GM19372 (cell line): ENCODE measurements around the gene ACIN1.

Experiments
- ATAC-seq: cut with Tn5 transposase; IDR thresholded peaks from one replicate; pipeline ENCODE4 v1.9.1; 2021; ENCODE audit warnings: mild to moderate bottlenecking, low read depth, moderate library complexity; ENCODE audit not compliant: unreplicated experiment

The ACIN1 gene

DNA sequence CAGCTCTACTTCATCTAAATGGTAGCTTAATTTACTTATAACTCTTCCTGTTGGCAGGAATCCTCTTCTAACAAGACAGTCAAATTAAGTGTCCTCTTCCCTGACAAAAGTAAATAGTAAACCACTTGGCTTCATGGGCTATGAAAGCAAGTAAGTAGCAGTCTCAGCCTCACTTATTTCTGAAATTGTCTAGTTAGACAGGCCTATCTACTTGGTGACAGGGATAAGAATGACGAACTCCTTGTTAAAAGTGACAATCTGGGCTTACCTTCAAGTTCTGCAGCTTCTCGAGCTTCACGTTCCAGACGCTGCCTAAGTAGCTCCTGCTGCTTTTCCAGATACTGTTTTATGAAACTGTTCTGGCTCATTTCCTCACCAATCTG, 4.7 kb downstream of the ACIN1 start:
- ATAC-seq: no peak

DNA sequence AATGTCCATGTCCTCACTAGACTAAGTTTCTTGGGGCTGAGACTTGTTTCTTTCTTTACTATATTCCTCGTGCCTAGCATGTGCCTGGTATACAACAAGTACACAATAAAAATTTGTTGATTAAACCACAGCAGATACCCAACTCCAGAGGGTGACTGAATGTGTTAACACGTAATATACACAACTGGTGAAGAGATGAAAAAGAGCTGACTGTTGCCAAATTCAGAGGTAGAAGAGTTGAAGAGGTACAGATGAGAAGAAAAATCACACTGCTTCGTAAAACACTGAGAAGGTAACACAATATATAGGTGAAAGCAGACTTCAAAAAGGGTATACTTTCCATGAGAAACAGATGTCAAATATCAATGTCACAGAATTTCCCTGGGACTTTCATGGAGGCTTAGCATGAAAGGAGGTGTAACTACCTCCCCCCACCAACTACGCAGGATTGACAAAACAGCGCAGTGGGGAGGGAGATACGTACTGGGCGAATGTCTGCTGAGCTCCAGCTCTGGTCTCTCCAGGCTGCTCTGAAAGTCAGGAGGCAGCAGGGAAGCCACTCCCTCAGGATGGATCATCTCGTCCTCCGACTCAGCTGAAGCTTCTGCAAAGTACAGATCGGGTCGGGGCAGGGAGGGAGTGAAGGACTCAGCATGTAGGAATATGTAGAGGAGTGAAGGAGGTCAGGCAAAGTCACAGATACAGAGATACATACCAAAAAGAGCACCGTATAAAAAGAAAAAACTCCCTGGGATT, 5.3 kb downstream of the ACIN1 start:
- no peak for ATAC-seq

DNA sequence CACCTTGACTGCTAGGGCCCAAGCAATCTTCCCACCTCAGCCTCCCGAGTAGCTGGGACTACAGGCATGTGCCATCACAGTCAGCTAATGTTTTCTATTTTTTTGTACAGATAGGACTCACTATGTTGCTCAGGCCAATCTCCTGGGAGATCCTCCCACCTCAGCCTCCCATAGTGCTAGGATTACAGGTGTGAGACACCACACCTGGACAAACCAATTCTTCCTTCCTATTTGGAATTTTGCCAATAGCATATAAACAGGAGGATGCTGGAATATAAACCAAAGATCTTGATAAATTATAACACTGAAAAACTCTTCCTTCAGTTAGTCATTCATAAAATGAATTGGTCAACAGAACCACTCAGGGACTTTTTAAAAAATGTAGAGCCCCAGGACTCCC, 8.4 kb downstream of the ACIN1 start:
- no peak for ATAC-seq

DNA sequence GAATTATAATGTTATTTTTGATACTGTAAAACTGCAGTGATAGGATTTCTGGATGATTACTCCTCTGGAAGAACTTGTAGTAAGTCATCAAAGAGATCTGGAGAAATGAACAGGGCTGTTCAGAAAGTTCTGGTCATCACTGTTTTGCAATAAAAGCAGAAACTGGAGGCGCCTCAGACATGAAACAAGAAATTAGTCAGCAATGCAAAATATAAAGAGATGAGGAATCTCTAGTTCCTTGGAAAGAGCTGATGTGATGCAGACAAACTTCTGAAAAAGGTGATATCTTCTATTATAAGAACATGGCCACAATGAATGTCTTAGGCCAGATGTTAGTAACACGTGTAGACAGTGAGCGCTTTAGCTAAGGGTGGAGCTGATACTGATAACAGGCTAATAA, 9.5 kb downstream of the ACIN1 start:
- ATAC-seq: no peak

DNA sequence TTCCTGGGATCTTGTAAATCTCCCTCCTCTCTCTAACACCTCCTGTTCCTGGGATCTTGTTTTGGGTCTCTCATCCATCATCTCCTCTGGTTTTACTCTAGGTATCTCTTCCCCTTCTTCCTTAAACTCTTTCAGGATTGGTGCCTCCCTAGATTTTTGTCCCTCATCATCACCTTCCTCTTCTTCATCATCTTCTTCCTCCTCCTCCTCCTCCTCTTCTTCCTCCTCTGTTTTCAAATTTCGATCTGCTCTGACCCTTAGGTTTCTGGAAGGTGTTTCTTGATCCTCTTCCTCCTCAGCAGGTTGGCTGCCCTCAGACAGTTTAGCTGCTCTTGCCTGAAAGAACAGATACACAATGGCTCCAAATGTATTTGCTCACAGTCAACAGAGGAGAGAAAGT, 14.5 kb downstream of the ACIN1 start:
- ATAC-seq: no peak

DNA sequence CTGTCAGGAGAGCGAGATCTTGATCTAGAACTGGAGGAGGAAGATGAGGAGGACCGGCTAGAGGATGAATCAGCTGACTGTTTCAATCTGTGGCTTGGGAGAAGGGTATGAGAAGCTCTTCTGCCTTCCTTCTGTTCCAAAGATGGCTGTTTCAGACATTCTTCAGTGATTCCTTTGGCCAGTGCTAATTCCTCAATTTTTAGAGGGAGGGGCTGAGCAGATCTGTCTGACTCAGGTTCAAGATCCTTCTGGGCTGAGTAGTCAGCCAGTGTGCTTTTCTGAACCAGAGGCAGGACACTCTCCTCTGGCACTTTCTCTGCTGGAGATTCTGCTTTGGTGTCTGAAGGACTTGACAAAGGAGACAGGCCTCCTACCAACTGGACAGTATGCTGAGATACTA, 15.2 kb downstream of the ACIN1 start:
- ATAC-seq: no peak

DNA sequence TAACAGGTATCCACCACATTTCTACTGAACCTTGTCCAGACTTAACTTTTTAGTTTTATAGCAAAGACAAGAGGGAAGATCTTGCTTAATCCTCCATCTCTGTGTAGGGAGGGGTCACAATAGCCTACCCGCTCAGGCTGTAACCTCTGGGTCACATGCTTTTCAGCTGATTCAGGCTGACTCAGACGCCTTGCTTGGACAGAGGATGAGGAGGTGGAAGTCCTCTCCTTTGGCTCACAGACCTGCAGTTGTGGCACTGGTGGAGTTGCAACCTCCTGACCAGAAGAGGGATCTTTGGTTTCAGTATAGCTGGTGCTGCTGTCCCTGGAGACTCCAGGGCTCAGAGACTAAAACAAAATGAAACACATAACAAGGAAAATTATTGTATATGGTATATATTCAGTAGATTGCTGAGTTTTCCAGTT, 16.2 kb downstream of the ACIN1 start:
- no peak for ATAC-seq

DNA sequence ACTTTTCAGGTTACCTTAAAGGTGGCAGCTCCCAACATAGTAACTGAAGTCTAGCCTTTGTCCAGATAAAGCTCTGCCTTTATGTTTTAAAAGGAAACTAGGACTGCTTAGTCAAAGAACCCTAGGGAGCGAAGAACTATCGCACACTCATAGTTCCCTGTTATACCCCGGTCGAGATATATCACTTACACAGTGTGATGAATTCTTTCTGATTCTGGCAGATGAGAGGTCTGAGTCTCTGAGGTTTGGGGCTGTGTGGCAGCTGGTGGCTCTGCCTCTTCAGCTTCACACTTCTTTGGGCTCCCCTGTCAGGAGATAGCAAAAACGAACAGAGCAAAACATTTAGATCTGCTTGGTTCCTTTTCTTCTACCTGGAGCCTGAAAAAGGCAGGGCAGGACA, 17.0 kb downstream of the ACIN1 start:
- ATAC-seq: no peak

DNA sequence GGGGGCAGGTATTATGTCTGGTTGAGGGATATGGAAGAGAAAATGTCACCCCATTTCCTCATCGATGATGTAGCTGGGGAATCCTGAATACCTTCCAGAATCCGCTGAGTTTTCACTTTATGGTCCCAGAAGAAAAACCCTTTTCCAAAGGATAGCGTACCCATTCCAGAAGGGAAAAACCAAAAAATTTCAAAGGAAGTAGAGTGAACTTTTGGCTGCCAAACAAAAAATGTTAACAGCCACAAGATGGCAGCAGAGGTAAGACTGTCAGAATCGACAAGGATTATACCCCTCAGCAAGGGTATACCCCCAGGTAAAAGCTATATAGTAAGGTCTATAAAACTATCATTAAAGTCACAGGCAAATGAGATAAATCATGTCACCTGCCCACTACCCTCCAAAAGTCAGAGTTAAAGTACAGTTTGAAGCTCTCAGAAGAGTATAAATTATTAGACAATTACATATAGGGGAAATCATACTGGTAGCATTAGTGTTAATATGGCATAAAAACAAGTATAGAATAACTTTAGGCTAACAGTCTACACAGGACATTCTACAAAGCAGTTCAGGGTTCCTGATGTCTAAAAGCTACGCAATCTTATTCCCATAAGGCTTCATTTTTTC, 18.0 kb downstream of the ACIN1 start:
- ATAC-seq: no peak

DNA sequence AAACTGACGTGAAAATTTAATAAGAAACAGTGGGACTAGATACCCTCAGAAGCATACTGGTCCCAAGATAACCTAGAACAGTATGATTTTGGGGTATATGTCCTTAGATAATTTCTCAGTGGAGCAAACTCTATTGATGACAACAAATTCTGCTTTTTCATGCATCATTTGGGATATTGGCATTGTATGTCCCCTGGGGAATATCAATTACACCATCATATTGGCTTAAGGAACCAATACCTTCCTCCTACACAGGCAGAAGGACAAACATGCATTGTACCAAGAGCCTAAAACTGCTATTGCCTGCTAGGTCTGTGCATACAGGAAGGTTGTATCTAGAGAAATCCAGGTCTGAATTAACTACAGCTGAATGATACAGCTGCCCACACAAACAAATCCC, 20.0 kb downstream of the ACIN1 start:
- no peak for ATAC-seq

DNA sequence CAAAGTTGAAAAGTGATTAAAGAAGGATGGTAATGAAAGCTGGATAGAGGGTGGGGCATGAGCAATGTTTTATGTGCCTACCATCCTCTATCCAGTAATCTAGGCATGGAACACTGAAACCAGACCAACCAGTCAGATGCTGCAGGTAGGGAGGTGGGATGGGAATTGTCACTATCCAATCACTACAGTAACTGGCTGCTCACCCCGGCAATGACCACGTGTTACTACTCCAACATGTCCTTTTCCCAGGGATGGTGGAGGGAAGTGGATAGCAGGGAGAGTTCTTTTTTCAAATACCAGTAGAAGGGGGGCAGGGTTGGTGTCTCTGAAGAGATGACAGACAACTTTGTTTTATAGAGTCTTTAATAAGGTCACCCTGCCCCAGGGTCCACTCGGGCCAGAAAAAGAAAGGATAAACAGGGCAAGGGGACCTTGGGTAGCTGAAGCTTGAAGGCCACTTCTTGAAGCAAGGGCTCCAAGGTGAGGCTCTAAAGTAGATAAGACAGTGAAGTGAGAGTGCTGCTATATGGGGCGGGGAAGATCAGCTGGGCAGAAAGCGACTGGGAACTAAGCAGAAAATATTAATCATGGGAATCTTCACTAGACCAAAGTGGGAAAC, 22.9 kb downstream of the ACIN1 start:
- no peak for ATAC-seq

DNA sequence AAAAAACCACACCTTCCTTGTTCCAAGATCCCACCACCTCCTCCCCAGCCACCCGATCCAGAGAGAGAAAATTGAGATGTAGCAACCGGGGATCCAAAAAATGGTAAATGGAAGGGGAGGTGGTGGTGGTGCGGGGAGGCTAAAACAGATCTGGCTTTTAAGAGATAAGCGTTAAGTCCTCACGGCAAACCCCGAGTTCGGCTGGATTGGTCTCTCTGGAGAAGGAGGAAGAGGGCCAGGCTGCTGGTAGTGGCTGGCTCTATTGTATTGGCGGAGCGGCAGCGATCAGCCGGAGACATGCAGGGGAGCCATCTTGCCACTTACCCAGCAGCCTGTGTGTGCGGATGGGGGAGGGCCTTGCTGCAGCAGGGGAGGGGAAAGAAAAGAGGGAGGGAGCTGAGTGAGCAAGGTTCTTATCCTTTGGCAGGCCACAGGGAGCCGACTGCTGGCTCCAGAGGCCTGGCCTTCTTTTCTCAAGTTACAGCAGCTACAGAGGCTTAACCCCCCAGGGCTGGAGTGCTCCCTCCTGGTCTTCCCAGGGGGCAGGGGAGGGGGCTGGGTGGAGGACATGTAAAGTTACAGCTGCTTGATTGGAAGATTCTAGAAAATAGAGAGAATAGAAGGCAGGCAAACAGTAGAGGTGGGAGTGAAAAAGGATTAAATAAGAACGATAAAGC, 23.6 kb downstream of the ACIN1 start:
- peak; percentile 90 for ATAC-seq

DNA sequence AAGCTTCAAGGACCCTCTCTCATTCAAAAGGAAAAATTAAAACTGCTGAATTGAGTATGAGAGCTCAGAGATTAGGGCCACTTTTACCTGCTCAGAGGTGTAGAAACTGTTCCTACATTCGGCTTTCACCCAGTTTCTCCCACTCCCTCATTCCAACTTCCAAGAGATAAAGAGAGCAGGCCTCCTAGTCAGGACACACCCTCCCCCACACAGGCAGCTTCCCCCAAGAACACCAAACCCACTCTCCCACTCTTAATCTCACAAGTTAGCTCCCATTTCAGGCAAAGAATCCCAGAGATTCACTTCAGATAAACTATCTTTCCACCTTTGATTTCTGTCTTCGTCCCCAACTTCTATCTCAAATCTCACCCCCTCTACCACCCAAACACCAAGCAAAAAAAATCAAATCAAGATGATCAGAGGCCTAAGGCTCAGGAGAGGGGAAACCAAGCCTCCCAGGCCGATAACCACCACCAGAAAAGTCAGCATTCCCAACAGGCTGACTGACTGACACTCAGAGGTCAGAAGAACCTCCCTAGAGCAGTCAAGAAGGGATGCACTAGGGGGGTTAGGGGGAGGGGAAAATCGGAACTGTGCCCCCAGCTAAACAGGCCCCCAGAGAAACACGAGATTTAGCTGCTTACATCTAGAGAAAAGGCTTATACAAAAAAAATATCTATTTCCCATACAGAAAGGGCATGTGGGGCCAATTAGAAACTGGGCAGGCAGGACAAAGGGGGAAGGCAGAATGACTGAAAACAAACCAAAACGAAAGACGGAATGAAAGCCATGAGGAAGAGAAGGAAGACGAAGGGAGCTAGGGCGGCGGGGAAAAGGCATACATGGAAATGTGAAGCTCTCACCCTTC, 24.4 kb downstream of the ACIN1 start:
- no peak for ATAC-seq

DNA sequence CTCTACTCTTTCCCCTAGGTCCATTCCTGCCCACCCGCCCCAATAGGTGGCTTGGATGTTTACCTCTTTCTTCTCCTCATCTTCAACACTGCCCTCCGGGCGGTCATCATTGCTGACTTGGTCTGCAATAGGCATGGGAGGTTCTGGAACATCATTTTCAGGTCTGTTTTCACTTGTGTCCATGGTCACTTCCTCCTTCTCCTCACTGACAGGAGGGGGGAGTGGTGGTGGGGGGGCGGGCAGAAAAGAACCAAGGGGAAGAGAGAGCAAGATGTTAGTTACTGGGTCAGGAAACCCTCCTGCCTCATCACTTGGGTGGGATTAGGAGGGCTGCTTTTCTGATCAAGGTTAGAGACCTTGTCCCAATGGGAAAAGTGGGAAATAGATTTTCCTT, 25.5 kb downstream of the ACIN1 start:
- ATAC-seq: no peak

DNA sequence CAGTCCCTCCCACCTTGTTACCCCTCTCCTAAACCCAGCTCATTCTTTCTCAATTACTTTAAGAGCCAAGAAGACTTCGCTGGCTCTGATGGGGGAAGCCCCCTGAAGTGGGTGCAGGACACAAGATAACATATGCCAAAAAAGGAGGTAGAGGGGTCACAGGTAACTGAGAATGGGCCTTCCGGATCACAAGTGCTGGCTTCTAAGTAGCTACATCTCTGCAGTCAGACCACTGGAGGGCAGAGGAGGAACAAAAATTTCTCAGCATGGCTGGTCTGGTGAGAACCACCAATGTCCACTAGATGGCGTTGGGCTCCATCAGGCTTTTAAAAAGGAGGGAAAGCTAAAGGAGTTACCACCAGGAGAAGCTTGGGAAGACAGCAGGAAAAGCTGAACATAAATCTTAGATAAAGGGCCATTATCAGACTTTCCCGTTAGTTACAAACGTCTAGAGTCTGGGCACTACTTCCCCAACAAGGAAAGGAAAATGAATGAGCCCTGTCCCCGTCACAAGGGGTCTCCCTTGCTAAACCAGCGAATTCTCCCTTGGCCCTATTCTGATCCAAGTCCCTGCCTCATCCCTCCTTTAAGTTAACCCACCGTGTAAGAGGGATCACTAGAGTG, 26.0 kb downstream of the ACIN1 start:
- ATAC-seq: peak; percentile 55

DNA sequence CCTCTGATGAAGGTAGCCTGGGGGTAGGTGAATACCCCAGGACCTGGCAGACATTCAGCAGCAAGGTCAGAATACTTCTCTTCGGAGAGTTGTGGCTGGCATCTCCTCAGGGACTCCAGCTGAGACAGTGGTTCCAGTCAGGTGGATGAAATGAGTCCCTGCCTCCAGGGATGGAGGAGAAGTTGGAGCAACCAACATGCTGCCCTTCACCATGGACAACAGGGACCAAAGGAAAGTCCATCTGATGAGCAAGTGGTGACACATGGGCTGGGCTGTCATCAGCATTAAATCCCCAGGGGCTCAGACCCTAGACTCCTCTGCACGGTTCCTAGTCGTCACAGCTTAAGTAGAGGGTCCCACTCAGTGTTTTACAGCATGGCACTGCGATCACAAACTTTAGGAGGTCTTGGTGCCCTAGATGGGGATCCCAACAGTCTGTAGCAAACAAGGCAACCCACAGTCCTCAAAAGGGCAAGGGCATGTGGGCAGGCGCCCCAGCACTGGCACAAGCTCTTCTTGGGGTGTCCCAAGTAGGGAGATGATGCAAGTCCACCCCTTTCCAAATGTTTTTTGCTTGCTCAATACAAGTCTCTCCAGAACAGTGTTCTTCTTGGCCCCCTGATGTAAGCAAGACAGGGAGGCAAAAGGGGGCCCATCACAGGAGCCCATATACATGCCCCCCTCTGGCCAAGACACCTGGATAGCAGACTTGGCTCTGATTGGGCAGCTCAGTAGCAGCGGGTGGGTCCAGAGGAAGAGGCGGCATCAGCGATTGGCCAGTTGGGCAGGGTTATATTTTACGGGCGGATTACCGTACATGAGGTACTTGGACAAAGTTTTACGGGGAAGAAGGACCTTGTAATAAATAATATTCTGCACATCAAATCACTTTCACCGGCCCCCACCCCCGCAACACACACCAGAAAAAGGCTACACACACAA, 26.8 kb downstream of the ACIN1 start:
- no peak for ATAC-seq

DNA sequence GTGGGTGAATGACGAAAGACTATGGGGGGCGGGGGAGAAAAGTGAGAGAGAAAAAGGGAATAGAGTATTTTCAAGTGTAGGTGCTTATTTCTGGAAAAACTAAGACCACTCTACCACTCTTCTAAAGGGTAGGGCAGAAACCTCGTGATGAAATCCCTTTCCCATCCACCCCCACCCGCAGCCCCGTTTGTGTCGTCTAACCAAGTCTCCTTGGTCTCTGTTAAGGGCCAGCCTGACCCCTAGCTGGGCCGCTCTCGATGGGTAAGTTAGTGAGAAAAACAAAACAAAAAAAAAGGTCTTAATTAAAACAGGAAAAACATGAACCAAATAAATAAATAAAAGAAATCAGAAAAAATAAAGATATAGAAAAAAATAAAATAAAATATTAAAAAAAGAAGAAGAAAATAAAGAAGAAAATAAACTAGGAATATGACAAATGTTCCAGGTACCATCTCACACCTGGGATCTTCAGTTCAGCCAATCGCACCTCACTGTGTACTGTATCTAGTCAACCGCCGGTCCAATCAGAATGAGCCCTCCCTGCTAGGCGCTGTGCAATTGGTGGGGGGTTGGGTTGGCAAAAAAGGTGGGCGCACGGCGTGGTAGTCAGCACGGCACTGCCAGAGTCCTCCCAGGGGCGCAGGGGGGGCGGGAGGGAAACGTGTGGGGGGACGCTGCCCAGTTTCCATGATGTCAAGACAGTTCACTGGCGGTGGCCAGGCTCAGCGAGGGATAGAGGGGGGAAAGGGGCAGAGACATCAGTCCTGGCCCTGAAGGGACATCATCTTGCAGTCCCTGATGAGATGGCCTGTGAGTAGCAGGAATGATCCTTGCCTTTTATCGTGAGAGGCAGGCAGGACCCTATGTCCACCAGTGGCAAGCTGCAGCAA, 27.8 kb downstream of the ACIN1 start:
- ATAC-seq: no peak

DNA sequence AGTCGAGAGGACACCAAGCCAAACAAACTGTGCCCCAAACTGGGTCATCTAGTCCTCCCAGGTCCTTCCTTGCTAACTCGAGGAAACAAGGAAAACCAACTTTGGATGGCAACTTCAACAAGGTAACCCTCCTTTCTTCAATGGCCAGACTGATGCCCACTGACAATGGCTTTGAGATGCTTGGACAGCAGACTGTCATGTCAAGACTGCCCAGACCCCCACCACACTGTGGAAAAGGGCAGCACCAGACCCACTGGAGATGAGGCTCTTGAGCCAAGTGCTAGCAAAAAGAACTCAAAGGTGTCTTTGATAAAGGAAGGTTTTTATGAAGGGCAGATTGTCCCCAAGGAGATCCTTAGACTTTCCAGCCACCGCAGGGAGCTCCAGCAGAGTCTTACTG, 28.6 kb downstream of the ACIN1 start:
- no peak for ATAC-seq
